C4-2B (cell line): ENCODE results near the gene CCDC85C.

ENCODE experiments used
- CTCF ChIP-seq: fragments of 450-650 bp; conservative IDR thresholded peaks from 2 replicates; pipeline ENCODE4 v1.5.1; 2017; ENCODE audit warnings: mild to moderate bottlenecking
- ZFX ChIP-seq: fragments of 450-650 bp; IDR thresholded peaks from 2 replicates; pipeline ENCODE4 v1.6.1; 2017

DNA sequence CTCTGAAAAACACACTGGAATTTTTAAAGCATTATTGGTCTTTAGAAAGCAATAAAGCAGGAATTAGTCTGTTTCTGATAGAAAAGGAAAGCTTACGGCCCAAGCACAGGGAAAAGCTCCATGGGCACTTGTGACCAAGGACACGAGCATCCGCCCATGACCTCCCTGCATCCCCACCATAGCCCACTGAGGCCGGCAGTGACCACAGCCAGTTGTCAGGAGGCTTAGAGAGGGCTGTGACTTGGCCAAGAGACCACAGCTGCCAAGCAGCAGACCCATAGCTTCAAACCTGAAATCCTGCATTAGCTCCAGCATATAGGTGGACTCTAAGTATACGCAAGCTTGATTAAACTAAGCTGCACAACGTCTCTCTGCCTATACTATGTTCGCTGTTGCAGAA is 132.3 kb downstream of the CCDC85C start:
- TF ChIP-seq CTCF, result no peak
- TF ChIP-seq ZFX, result no peak
